ENCODE data around the gene AQP2. TPM values are rescaled to one million over a fixed set of nuclear protein-coding genes. Genes with fewer than 3 reads are reported as not detected.
A peak's percentile ranks its signal among the peaks of the same experiment; 100 is the strongest.

The AQP2 gene
- total RNA-seq, 1 experiment from 2014 or later: 0.36 TPM

GRCh38 chr12:49949866-49950265 is 671 bp upstream of the AQP2 start:
- ATAC-seq (no peak), DNase-seq (ENCODE audit: low read depth, low spot score) (no peak)
- in situ Hi-C loops (cut with HindIII; ENCODE audit: low pct_unique_long_range_greater_than_20kb, low sequenced_read_pairs) (no loop called here), intact Hi-C loops (cut with micrococcal nuclease; ENCODE audit: unreplicated experiment) (loop anchor here (5.0 to 10.0 kb wide), 2 partner anchors 83 to 175 kb away; no protein-coding TSS in a partner anchor)
- no peak overlapping the region for H3K4me3 ChIP-seq (ENCODE audit: low read depth in 2 of 2, low read length in 2 of 2)
- H3K36me3 ChIP-seq (ENCODE audit: control insufficient read depth, insufficient read depth, low read length): no peaks in the 10 kb centered on the region
- ChIA-PET CTCF (interaction anchor here (0.6 kb wide), 1 partner anchor 141 kb away, joined by 5 read pairs; no protein-coding TSS in a partner anchor), POLR2A (interaction anchor here (0.7 kb wide), 1 partner anchor 123 kb away, joined by 3 read pairs; no protein-coding TSS in a partner anchor)
- H3K27me3 ChIP-seq (ENCODE audit: control insufficient read depth, insufficient read depth, low read length): no peaks in the 10 kb centered on the region
- H3K4me1 ChIP-seq (ENCODE audit: control insufficient read depth, insufficient read depth, low read length): peaks cover 12% of the 10 kb centered on the region
- H3K27ac ChIP-seq (ENCODE audit: low read length): peak overlapping the region; percentile 31
- BruUV-seq (replicated peaks): no TSS peak
- TF ChIP-seq SIN3A (IDR thresholded peaks at IDR 0.05; ENCODE audit: borderline replicate concordance, insufficient read depth, low read depth, low read length) (no peak), REST (IDR thresholded peaks at IDR 0.05; ENCODE audit: insufficient read depth in 1 of 2, low read depth in 2 of 2, low read length in 1 of 2) (no peak), POLR2AphosphoS5 (IDR thresholded peaks at IDR 0.05; ENCODE audit: low read depth, low read length) (no peak), CTCF (IDR thresholded peaks at IDR 0.05) (no peak)
- no peaks in the 10 kb centered on the region for H3K9me3 ChIP-seq (ENCODE audit: control insufficient read depth, insufficient read depth, low read depth, low read length)

DNA sequence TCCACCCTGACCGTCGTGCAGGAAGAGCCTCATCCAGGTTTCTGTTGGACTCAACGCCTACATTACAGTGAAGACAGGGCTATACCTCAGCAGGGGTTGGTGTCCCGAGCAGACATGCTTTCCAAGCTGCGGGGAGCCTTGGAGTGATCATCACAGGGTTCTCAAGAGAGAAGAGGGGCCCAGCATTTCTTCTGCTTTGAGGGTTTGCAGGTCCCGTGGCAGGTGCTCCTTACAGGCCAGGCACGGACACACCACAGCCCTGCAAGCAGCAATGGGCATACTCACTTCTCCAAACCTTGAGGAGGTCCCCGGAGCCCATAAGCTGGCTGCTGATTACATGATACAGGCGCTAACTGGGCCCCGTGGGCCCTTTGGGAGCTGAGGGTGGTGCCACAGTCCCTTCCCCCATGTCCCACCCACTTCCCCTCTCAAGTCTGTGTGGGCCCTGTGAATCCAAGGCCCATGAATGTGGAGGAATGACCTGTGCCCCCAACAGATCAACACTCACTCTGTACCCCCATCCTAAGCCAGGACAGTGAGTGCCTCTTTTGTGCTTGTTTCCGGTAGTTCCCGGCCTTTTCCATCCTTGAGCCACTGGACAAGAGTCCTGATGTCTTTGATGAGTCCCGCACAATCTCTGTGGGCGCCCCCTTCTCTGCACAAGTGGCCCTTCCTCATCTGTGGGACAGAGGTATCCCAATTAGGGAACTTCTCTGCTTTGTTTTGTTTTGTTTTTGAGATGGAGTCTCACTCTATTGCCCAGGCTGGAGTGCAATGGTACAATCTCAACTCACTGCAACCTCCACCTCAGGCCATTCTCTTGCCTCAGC is 1.1 kb downstream of the AQP2 start:
- ATAC-seq (no peak), DNase-seq (ENCODE audit: low read depth, low spot score) (no peak)
- CTCF ChIA-PET: no interaction called here
- no peaks in the 10 kb centered on the region for H3K9me3 ChIP-seq (ENCODE audit: control insufficient read depth, insufficient read depth, low read depth, low read length)
- no TSS peak for BruUV-seq (replicated peaks)
- POLR2A ChIA-PET: no interaction called here
- intact Hi-C loops (cut with micrococcal nuclease; ENCODE audit: unreplicated experiment): loop anchor here (10.0 kb wide), 1 partner anchor 177 kb away; no protein-coding TSS in a partner anchor
- no peaks in the 10 kb centered on the region for H3K36me3 ChIP-seq (ENCODE audit: control insufficient read depth, insufficient read depth, low read length)
- no peaks in the 10 kb centered on the region for H3K4me1 ChIP-seq (ENCODE audit: control insufficient read depth, insufficient read depth, low read length)
- H3K27me3 ChIP-seq (ENCODE audit: control insufficient read depth, insufficient read depth, low read length): no peaks in the 10 kb centered on the region
- H3K4me3 ChIP-seq (ENCODE audit: low read depth in 2 of 2, low read length in 2 of 2): no peak overlapping the region
- in situ Hi-C loops (cut with HindIII; ENCODE audit: low pct_unique_long_range_greater_than_20kb, low sequenced_read_pairs): no loop called here
- H3K27ac ChIP-seq (ENCODE audit: low read length): no peak overlapping the region
- TF ChIP-seq TCF7L2 (IDR thresholded peaks at IDR 0.05; ENCODE audit: low read depth, low read length) (no peak), POLR2AphosphoS5 (IDR thresholded peaks at IDR 0.05; ENCODE audit: low read depth, low read length) (no peak)

All from Panc1 (cell line).